GF-D8 (cell line): ENCODE results near the gene SETDB2.
"Not testable (repeated sequence)": the region's sequence is repeated elsewhere in the genome, so short reads cannot be mapped to it uniquely, and the experiment has no call there.

ENCODE experiments used
- DNase-seq: peaks from one replicate; lab custom pipeline; 2025; lab: John Stamatoyannopoulos, UW

SETDB2 gene

GRCh38 chr13:49472186-49472585 lies 28.1 kb downstream of the SETDB2 start:
- no peak for DNase-seq

- no peak for DNase-seq
Measured at GRCh38 chr13:49476529-49476928, 32.5 kb downstream of the SETDB2 start.

- no peak for DNase-seq
Measured at GRCh38 chr13:49481788-49482187, 37.7 kb downstream of the SETDB2 start.

GRCh38 chr13:49488563-49488962 lies 44.5 kb downstream of the SETDB2 start:
- no peak for DNase-seq

- DNase-seq = peak; percentile 14
Measured at GRCh38 chr13:49494645-49495044, 50.6 kb downstream of the SETDB2 start.

GRCh38 chr13:49495783-49496762 lies 52.0 kb downstream of the SETDB2 start, which contains the start of gene PHF11:
TSS of gene PHF11 (plus strand) at chr13:49495953. CDS start at chr13:49496002, 49 bp downstream.
- DNase-seq = peak; percentile 47

- not testable (repeated sequence) for DNase-seq
Measured at GRCh38 chr13:49496837-49497236, 52.8 kb downstream of the SETDB2 start.

GRCh38 chr13:49497272-49497671 lies 53.2 kb downstream of the SETDB2 start:
- DNase-seq = no peak

- DNase-seq = no peak
Measured at GRCh38 chr13:49498206-49498605, 54.1 kb downstream of the SETDB2 start.

- no peak for DNase-seq
Measured at GRCh38 chr13:49499889-49500660, 56.0 kb downstream of the SETDB2 start.

- no peak for DNase-seq
Measured at GRCh38 chr13:49502954-49503353, 58.9 kb downstream of the SETDB2 start.

- no peak for DNase-seq
Measured at GRCh38 chr13:49503951-49504350, 59.9 kb downstream of the SETDB2 start.

- DNase-seq = no peak
Measured at GRCh38 chr13:49512578-49512977, 68.5 kb downstream of the SETDB2 start.

- DNase-seq = no peak
Measured at GRCh38 chr13:49516467-49516866, 72.4 kb downstream of the SETDB2 start.

GRCh38 chr13:49517461-49517860 lies 73.4 kb downstream of the SETDB2 start:
- DNase-seq = no peak

GRCh38 chr13:49521224-49521623 lies 77.2 kb downstream of the SETDB2 start:
- no peak for DNase-seq

GRCh38 chr13:49524740-49525501 lies 80.8 kb downstream of the SETDB2 start:
- no peak for DNase-seq

- peak; percentile 66 for DNase-seq
Measured at GRCh38 chr13:49527123-49527522, 83.0 kb downstream of the SETDB2 start.

GRCh38 chr13:49528161-49528560 lies 84.1 kb downstream of the SETDB2 start:
- no peak for DNase-seq

- peak; percentile 73 for DNase-seq
Measured at GRCh38 chr13:49530457-49530856, 86.4 kb downstream of the SETDB2 start.

GRCh38 chr13:49532593-49532992 lies 88.5 kb downstream of the SETDB2 start:
- no peak for DNase-seq

- no peak for DNase-seq
Measured at GRCh38 chr13:49533011-49533410, 88.9 kb downstream of the SETDB2 start.
